HG03025 (cell line): Measurements from ENCODE around the gene DSCAM.

ENCODE experiments used
- ATAC-seq: cut with Tn5 transposase; IDR thresholded peaks from one replicate; pipeline ENCODE4 v1.9.1; 2021; ENCODE audit warnings: mild to moderate bottlenecking, moderate library complexity; ENCODE audit not compliant: unreplicated experiment, low FRiP score

DSCAM gene

GRCh38 chr21:40671716-40672115, 175.2 kb downstream of the DSCAM start:
- no peak for ATAC-seq

GRCh38 chr21:40668555-40669275, 178.2 kb downstream of the DSCAM start:
- ATAC-seq: no peak

GRCh38 chr21:40667967-40668366, 179.0 kb downstream of the DSCAM start:
- no peak for ATAC-seq

GRCh38 chr21:40662889-40663288, 184.1 kb downstream of the DSCAM start:
- no peak for ATAC-seq

GRCh38 chr21:40660461-40660860, 186.5 kb downstream of the DSCAM start:
- no peak for ATAC-seq

GRCh38 chr21:40658311-40658710, 188.6 kb downstream of the DSCAM start:
- no peak for ATAC-seq

- ATAC-seq: no peak
These were observed 194.5 kb downstream of the DSCAM start for GRCh38 chr21:40652436-40652835.

- ATAC-seq: no peak
These were observed 199.3 kb downstream of the DSCAM start for GRCh38 chr21:40647706-40648105.

- no peak for ATAC-seq
These were observed 200.3 kb downstream of the DSCAM start for GRCh38 chr21:40646651-40647050.

GRCh38 chr21:40641042-40641441, 205.9 kb downstream of the DSCAM start:
- no peak for ATAC-seq

GRCh38 chr21:40640266-40640789, 206.6 kb downstream of the DSCAM start:
- ATAC-seq: no peak

- no peak for ATAC-seq
These were observed 207.3 kb downstream of the DSCAM start for GRCh38 chr21:40639616-40640194.

- ATAC-seq: no peak
These were observed 208.3 kb downstream of the DSCAM start for GRCh38 chr21:40638466-40639251.

GRCh38 chr21:40636026-40636425, 210.9 kb downstream of the DSCAM start:
- no peak for ATAC-seq

- ATAC-seq: no peak
These were observed 211.6 kb downstream of the DSCAM start for GRCh38 chr21:40635391-40635790.

GRCh38 chr21:40634141-40634540, 212.8 kb downstream of the DSCAM start:
- ATAC-seq: no peak

- no peak for ATAC-seq
These were observed 213.9 kb downstream of the DSCAM start for GRCh38 chr21:40633048-40633447.

GRCh38 chr21:40631211-40631610, 215.7 kb downstream of the DSCAM start:
- no peak for ATAC-seq

- ATAC-seq: no peak
These were observed 221.0 kb downstream of the DSCAM start for GRCh38 chr21:40625991-40626390.

- no peak for ATAC-seq
These were observed 223.4 kb downstream of the DSCAM start for GRCh38 chr21:40623528-40623927.

GRCh38 chr21:40622531-40622930, 224.4 kb downstream of the DSCAM start:
- no peak for ATAC-seq
